HG02938 (cell line): Measurements from ENCODE around the gene ELP6.
"Not testable (repeated sequence)": the region's sequence is repeated elsewhere in the genome, so short reads cannot be mapped to it uniquely, and the experiment has no call there.

Experiments used
- ATAC-seq: cut with Tn5 transposase; IDR thresholded peaks from one replicate; pipeline ENCODE4 v1.9.1; 2021; ENCODE audit warnings: mild to moderate bottlenecking, moderate library complexity; ENCODE audit not compliant: unreplicated experiment

ELP6 gene

GRCh38 chr3:47512416-47513124, 942 bp downstream of the ELP6 start:
- no peak for ATAC-seq

GRCh38 chr3:47505267-47505666, 8.2 kb downstream of the ELP6 start:
- ATAC-seq, result not testable (repeated sequence)

- ATAC-seq, result no peak
These were observed 9.4 kb downstream of the ELP6 start for GRCh38 chr3:47504113-47504512.

- no peak for ATAC-seq
These were observed 10.5 kb downstream of the ELP6 start for GRCh38 chr3:47503033-47503432.

- no peak for ATAC-seq
These were observed 16.6 kb downstream of the ELP6 start for GRCh38 chr3:47496892-47497291.

- ATAC-seq, result no peak
These were observed 17.6 kb downstream of the ELP6 start for GRCh38 chr3:47495886-47496285.

GRCh38 chr3:47495111-47495510, 18.4 kb downstream of the ELP6 start:
- ATAC-seq, result no peak

- ATAC-seq, result no peak
These were observed 21.7 kb downstream of the ELP6 start for GRCh38 chr3:47491777-47492176.

- ATAC-seq, result no peak
These were observed 22.3 kb downstream of the ELP6 start for GRCh38 chr3:47491186-47491585.

GRCh38 chr3:47487265-47487664, 26.2 kb downstream of the ELP6 start:
- ATAC-seq, result no peak

GRCh38 chr3:47485812-47486211, 27.7 kb downstream of the ELP6 start:
- ATAC-seq, result no peak

GRCh38 chr3:47482366-47482765, 31.1 kb downstream of the ELP6 start:
- no peak for ATAC-seq

- ATAC-seq, result not testable (repeated sequence)
These were observed 31.7 kb downstream of the ELP6 start for GRCh38 chr3:47481763-47482162.

GRCh38 chr3:47480267-47480666, 33.2 kb downstream of the ELP6 start:
- ATAC-seq, result not testable (repeated sequence)

GRCh38 chr3:47479826-47480160, 33.7 kb downstream of the ELP6 start:
- ATAC-seq, result no peak

GRCh38 chr3:47478022-47478421, 35.5 kb downstream of the ELP6 start:
- no peak for ATAC-seq

GRCh38 chr3:47476644-47477199, 36.8 kb downstream of the ELP6 start:
- no peak for ATAC-seq

GRCh38 chr3:47476330-47476626, 37.2 kb downstream of the ELP6 start:
- ATAC-seq, result no peak

GRCh38 chr3:47475570-47476329, 37.8 kb downstream of the ELP6 start, which contains the start of gene SCAP:
TSS of gene SCAP (minus strand) at chr3:47475941. CDS start at chr3:47442993, 32,948 bp downstream.
- peak; percentile 86 for ATAC-seq

GRCh38 chr3:47475029-47475569, 38.4 kb downstream of the ELP6 start:
- no peak for ATAC-seq

- ATAC-seq, result no peak
These were observed 40.1 kb downstream of the ELP6 start for GRCh38 chr3:47473391-47473790.

- ATAC-seq, result no peak
These were observed 43.9 kb downstream of the ELP6 start for GRCh38 chr3:47469616-47470015.
